NT2/D1 (cell line): ENCODE data around the gene RADX.

ENCODE experiments used
- DNase-seq: peaks from one replicate; pipeline ENCODE4 v3.0.0-alpha.2; 2011; ENCODE audit warnings: low read depth, low spot score
- H3K27me3 ChIP-seq: 2 replicates; pipeline ENCODE4 v1.6.0; 2011; ENCODE audit warnings: mild to moderate bottlenecking; ENCODE audit not compliant: insufficient read length, insufficient read depth
- H3K36me3 ChIP-seq: 2 replicates; pipeline ENCODE4 v1.6.1; 2011; ENCODE audit warnings: mild to moderate bottlenecking, low read length, mixed read lengths; ENCODE audit not compliant: insufficient read depth, insufficient read length
- H3K4me1 ChIP-seq: 2 replicates; pipeline ENCODE4 v1.5.1; 2011; ENCODE audit not compliant: insufficient read depth, insufficient read length
- H3K4me3 ChIP-seq: 2 replicates; pipeline ENCODE4 v1.5.1; 2011; ENCODE audit warnings: low read depth; ENCODE audit not compliant: insufficient read length
- H3K9ac ChIP-seq: 2 replicates; pipeline ENCODE4 v1.6.0; 2011; ENCODE audit warnings: low read depth; ENCODE audit not compliant: insufficient read length
- H3K9me3 ChIP-seq: 2 replicates; pipeline ENCODE4 v1.5.1; 2011; ENCODE audit warnings: mild to moderate bottlenecking, low read length; ENCODE audit not compliant: insufficient read depth
- SUZ12 ChIP-seq: IDR thresholded peaks from 2 replicates; pipeline ENCODE4 v1.6.1; 2011; ENCODE audit not compliant: insufficient read length, insufficient read depth; ENCODE audit errors: extremely low read depth
- YY1 ChIP-seq: IDR thresholded peaks from 2 replicates; pipeline ENCODE4 v1.6.1; 2011; ENCODE audit not compliant: insufficient read length, insufficient read depth
- ZNF274 ChIP-seq: IDR thresholded peaks from 2 replicates; pipeline ENCODE4 v1.6.1; 2011; ENCODE audit warnings: mild to moderate bottlenecking, low read depth, low read length

Gene RADX

GRCh38 chrX:106608016-106608415 lies 3.8 kb upstream of the RADX start:
- Histone ChIP-seq H3K9ac (no peak overlapping the region), H3K9me3 (no peaks in the 10 kb centered on the region), H3K36me3 (no peaks in the 10 kb centered on the region), H3K4me1 (no peaks in the 10 kb centered on the region), H3K27me3 (peaks cover 3% of the 10 kb centered on the region), H3K4me3 (no peak overlapping the region)
- TF ChIP-seq SUZ12, result no peak
- TF ChIP-seq ZNF274, result no peak
- TF ChIP-seq YY1, result no peak
- no peak for DNase-seq

GRCh38 chrX:106611317-106611678 lies 480 bp upstream of the RADX start:
- no peak for TF ChIP-seq SUZ12
- TF ChIP-seq ZNF274, result no peak
- no peak for TF ChIP-seq YY1
- H3K36me3 ChIP-seq, result no peaks in the 10 kb centered on the region
- H3K9ac ChIP-seq, result no peak overlapping the region
- H3K4me1 ChIP-seq, result no peaks in the 10 kb centered on the region
- H3K9me3 ChIP-seq, result no peaks in the 10 kb centered on the region
- H3K4me3 ChIP-seq, result no peak overlapping the region
- DNase-seq, result no peak
- peaks cover 5% of the 10 kb centered on the region for H3K27me3 ChIP-seq

GRCh38 chrX:106612393-106612763 lies 600 bp downstream of the RADX start:
- Histone ChIP-seq H3K27me3 (peaks cover 5% of the 10 kb centered on the region), H3K4me3 (peak overlapping the region; percentile 79), H3K9me3 (no peaks in the 10 kb centered on the region), H3K4me1 (no peaks in the 10 kb centered on the region), H3K9ac (peak overlapping the region; percentile 72), H3K36me3 (no peaks in the 10 kb centered on the region)
- TF ChIP-seq ZNF274 (no peak), YY1 (no peak)
- no peak for DNase-seq

GRCh38 chrX:106613277-106613676 lies 1.5 kb downstream of the RADX start:
- H3K9me3 ChIP-seq, result no peaks in the 10 kb centered on the region
- H3K4me1 ChIP-seq, result no peaks in the 10 kb centered on the region
- peaks cover 5% of the 10 kb centered on the region for H3K27me3 ChIP-seq
- H3K4me3 ChIP-seq, result no peak overlapping the region
- no peak for DNase-seq
- H3K9ac ChIP-seq, result no peak overlapping the region
- no peaks in the 10 kb centered on the region for H3K36me3 ChIP-seq
- TF ChIP-seq SUZ12 (no peak), YY1 (no peak), ZNF274 (no peak)

GRCh38 chrX:106615041-106615440 lies 3.3 kb downstream of the RADX start:
- DNase-seq, result no peak
- Histone ChIP-seq H3K4me3 (no peak overlapping the region), H3K9ac (no peak overlapping the region), H3K4me1 (no peaks in the 10 kb centered on the region), H3K9me3 (no peaks in the 10 kb centered on the region), H3K36me3 (no peaks in the 10 kb centered on the region), H3K27me3 (peaks cover 5% of the 10 kb centered on the region)
- no peak for TF ChIP-seq ZNF274
- no peak for TF ChIP-seq YY1
- no peak for TF ChIP-seq SUZ12

- Histone ChIP-seq H3K9ac (no peak overlapping the region), H3K4me1 (no peaks in the 10 kb centered on the region), H3K4me3 (no peak overlapping the region), H3K9me3 (no peaks in the 10 kb centered on the region), H3K27me3 (no peaks in the 10 kb centered on the region), H3K36me3 (no peaks in the 10 kb centered on the region)
- DNase-seq, result no peak
- TF ChIP-seq SUZ12, result no peak
- no peak for TF ChIP-seq ZNF274
- TF ChIP-seq YY1, result no peak
Observed at GRCh38 chrX:106619797-106620196, 8.0 kb downstream of the RADX start.

GRCh38 chrX:106621836-106622235 lies 10.1 kb downstream of the RADX start:
- no peak for DNase-seq
- no peak for TF ChIP-seq SUZ12
- TF ChIP-seq YY1, result no peak
- TF ChIP-seq ZNF274, result no peak
- no peaks in the 10 kb centered on the region for H3K4me1 ChIP-seq

GRCh38 chrX:106626789-106627188 lies 15.0 kb downstream of the RADX start:
- H3K9ac ChIP-seq, result no peak overlapping the region
- no peak for DNase-seq
- no peak overlapping the region for H3K4me3 ChIP-seq
- H3K9me3 ChIP-seq, result no peaks in the 10 kb centered on the region
- no peaks in the 10 kb centered on the region for H3K4me1 ChIP-seq
- no peaks in the 10 kb centered on the region for H3K27me3 ChIP-seq
- H3K36me3 ChIP-seq, result no peaks in the 10 kb centered on the region
- TF ChIP-seq SUZ12 (no peak), YY1 (no peak), ZNF274 (no peak)

More at GRCh38 chrX:106621836-106622235, 10.1 kb downstream of the RADX start:
- H3K9ac ChIP-seq, result no peak overlapping the region
- no peaks in the 10 kb centered on the region for H3K36me3 ChIP-seq
- no peaks in the 10 kb centered on the region for H3K9me3 ChIP-seq
- H3K27me3 ChIP-seq, result no peaks in the 10 kb centered on the region
- H3K4me3 ChIP-seq, result no peak overlapping the region
